CD4-positive, CD25-positive, alpha-beta regulatory T cell (primary cell): Measurements from ENCODE around the gene RNF187. TPM values are rescaled to one million over a fixed set of nuclear protein-coding genes. Genes with fewer than 3 reads are reported as not detected.

Experiments
- ATAC-seq, 2 donors: fragments of 150-1000 bp; cut with Tn5 transposase; one replicate each; pipeline ENCODE4 v1.10.0; 2021; ENCODE audit warnings: low read depth in 2 of 2, moderate number of reproducible peaks in 2 of 2, moderate library complexity in 1 of 2
- DNase-seq, 3 donors: peaks; one replicate each; pipeline versions ENCODE4 v3.0.0 to v3.0.0-alpha.2; 2012 to 2022; ENCODE audit warnings: mixed read lengths in 1 of 3
- H3K27ac ChIP-seq: one replicate; pipeline ENCODE4 v1.7.0; 2013; ENCODE audit warnings: mild to moderate bottlenecking, low read length; ENCODE audit not compliant: insufficient read depth, poor library complexity, severe bottlenecking
- H3K27me3 ChIP-seq: one replicate; pipeline ENCODE4 v1.7.0; 2013; ENCODE audit warnings: low read length; ENCODE audit not compliant: control insufficient read depth, insufficient read depth
- H3K36me3 ChIP-seq: one replicate; pipeline ENCODE4 v1.7.0; 2013; ENCODE audit warnings: mild to moderate bottlenecking, low read length, moderate library complexity; ENCODE audit not compliant: control insufficient read depth, insufficient read depth
- H3K4me1 ChIP-seq: 2 replicates; pipeline ENCODE4 v1.7.0; 2013; ENCODE audit warnings: mild to moderate bottlenecking, low read length; ENCODE audit not compliant: insufficient read depth, control insufficient read depth, poor library complexity, severe bottlenecking
- H3K4me3 ChIP-seq: one replicate; pipeline ENCODE4 v1.7.0; 2013; ENCODE audit warnings: low read depth, mild to moderate bottlenecking, low read length, moderate library complexity
- H3K9me3 ChIP-seq, 2 experiments: 1 replicate in 1 of 2; 2 replicates in 1 of 2; pipeline ENCODE4 v1.7.0; 2013; ENCODE audit warnings: low read length in 2 of 2, mild to moderate bottlenecking in 1 of 2, moderate library complexity in 1 of 2; ENCODE audit not compliant: control insufficient read depth in 2 of 2
- H3K27ac Mint-ChIP-seq, 3 donors: one replicate each; pipeline ENCODE4 v1.8.0; 2020 to 2022; ENCODE audit warnings: mild to moderate bottlenecking in 3 of 3, mixed read lengths in 3 of 3, moderate library complexity in 2 of 3
- H3K27me3 Mint-ChIP-seq: one replicate; pipeline ENCODE4 v1.8.0; 2022; ENCODE audit warnings: mild to moderate bottlenecking, mixed read lengths
- H3K36me3 Mint-ChIP-seq: one replicate; pipeline ENCODE4 v1.8.0; 2020; ENCODE audit warnings: mixed read lengths
- H3K4me1 Mint-ChIP-seq, 4 donors: one replicate each; pipeline ENCODE4 v1.8.0; 2020 to 2022; ENCODE audit warnings: mixed read lengths in 4 of 4, mild to moderate bottlenecking in 1 of 4
- H3K4me3 Mint-ChIP-seq, 4 donors: one replicate each; pipeline ENCODE4 v1.8.0; 2020 to 2022; ENCODE audit warnings: mild to moderate bottlenecking in 4 of 4, mixed read lengths in 4 of 4, moderate library complexity in 3 of 4
- H3K9me3 Mint-ChIP-seq, 7 donors: one replicate each; pipeline ENCODE4 v1.8.0; 2020 to 2022; ENCODE audit warnings: mixed read lengths in 7 of 7, mild to moderate bottlenecking in 3 of 7, moderate library complexity in 2 of 7
- polyA plus RNA-seq, 4 donors: library from polyadenylated mRNA; unstranded; fragments of 300-500 nt; fragmentation: Illumina TruSeq; gene quantifications; one replicate each; pipeline ENCODE4 v1.2.3, GENCODE V29; 2021
- total RNA-seq: library from RNA; stranded (reverse); gene quantifications from one replicate; pipeline ENCODE4 v1.2.3, GENCODE V29; 2022

RNF187 gene
- total and polyA plus RNA-seq, 5 donors from 2014 or later: 16.1 to 59.0 (median 43.1) TPM

GRCh38 chr1:228471154-228471761 lies 15.9 kb upstream of the RNF187 start:
- Mint-ChIP-seq H3K27ac (no peak overlapping the region), H3K9me3 (no peaks in the 10 kb centered on the region), H3K4me1 (peaks cover 8 to 19% (median 15%) of the 10 kb centered on the region in 4 donors), H3K4me3 (peak overlapping the region in 1 of 4 donors; percentile 73), H3K27me3 (peaks cover 29% of the 10 kb centered on the region), H3K36me3 (peaks cover 3% of the 10 kb centered on the region)
- H3K9me3 ChIP-seq: no peaks in the 10 kb centered on the region
- no peaks in the 10 kb centered on the region for H3K27me3 ChIP-seq
- no peaks in the 10 kb centered on the region for H3K36me3 ChIP-seq
- H3K27ac ChIP-seq: no peak overlapping the region
- ATAC-seq: no peak
- H3K4me3 ChIP-seq: no peak overlapping the region
- DNase-seq: no peak
- H3K4me1 ChIP-seq: peaks cover under 1% of the 10 kb centered on the region

GRCh38 chr1:228471762-228472398 lies 15.3 kb upstream of the RNF187 start:
- peak; percentile 37 to 60 for ATAC-seq
- no peaks in the 10 kb centered on the region for H3K4me1 ChIP-seq
- H3K27me3 ChIP-seq: no peaks in the 10 kb centered on the region
- no peaks in the 10 kb centered on the region for H3K9me3 ChIP-seq
- DNase-seq: peak in 2 of 3 donors; percentile 39 to 75
- H3K27ac Mint-ChIP-seq: no peak overlapping the region
- no peaks in the 10 kb centered on the region for H3K9me3 Mint-ChIP-seq
- no peak overlapping the region for H3K27ac ChIP-seq
- H3K4me1 Mint-ChIP-seq: peaks cover 8 to 14% (median 12%) of the 10 kb centered on the region in 4 donors
- no peak overlapping the region for H3K4me3 ChIP-seq
- H3K36me3 Mint-ChIP-seq: peaks cover 3% of the 10 kb centered on the region
- H3K27me3 Mint-ChIP-seq: peaks cover 29% of the 10 kb centered on the region
- no peaks in the 10 kb centered on the region for H3K36me3 ChIP-seq
- H3K4me3 Mint-ChIP-seq: peak overlapping the region in 1 of 4 donors; percentile 73

- no peaks in the 10 kb centered on the region for H3K9me3 ChIP-seq
- H3K27ac Mint-ChIP-seq: no peak overlapping the region
- H3K4me3 Mint-ChIP-seq: peak overlapping the region in 1 of 4 donors; percentile 30
- peaks cover 25% of the 10 kb centered on the region for H3K27me3 Mint-ChIP-seq
- no peak overlapping the region for H3K4me3 ChIP-seq
- ATAC-seq (no peak), DNase-seq (no peak)
- no peaks in the 10 kb centered on the region for H3K27me3 ChIP-seq
- no peak overlapping the region for H3K27ac ChIP-seq
- H3K4me1 ChIP-seq: no peaks in the 10 kb centered on the region
- no peaks in the 10 kb centered on the region for H3K9me3 Mint-ChIP-seq
- peaks cover 3% of the 10 kb centered on the region for H3K36me3 Mint-ChIP-seq
- H3K4me1 Mint-ChIP-seq: peaks cover 8 to 19% (median 12%) of the 10 kb centered on the region in 4 donors
- H3K36me3 ChIP-seq: no peaks in the 10 kb centered on the region
Measured at GRCh38 chr1:228472655-228473054, 14.5 kb upstream of the RNF187 start.

GRCh38 chr1:228474507-228474906 lies 12.7 kb upstream of the RNF187 start:
- no peaks in the 10 kb centered on the region for H3K9me3 Mint-ChIP-seq
- Histone ChIP-seq H3K9me3 (no peaks in the 10 kb centered on the region), H3K4me1 (peaks cover 17% of the 10 kb centered on the region), H3K27me3 (no peaks in the 10 kb centered on the region), H3K27ac (no peak overlapping the region), H3K36me3 (no peaks in the 10 kb centered on the region), H3K4me3 (no peak overlapping the region)
- H3K27ac Mint-ChIP-seq: no peak overlapping the region
- H3K36me3 Mint-ChIP-seq: peaks cover 3% of the 10 kb centered on the region
- no peak for ATAC-seq
- no peak overlapping the region for H3K4me3 Mint-ChIP-seq
- H3K27me3 Mint-ChIP-seq: peaks cover 13% of the 10 kb centered on the region
- no peak for DNase-seq
- peaks cover 13 to 33% (median 22%) of the 10 kb centered on the region in 4 donors for H3K4me1 Mint-ChIP-seq

- Histone ChIP-seq H3K4me3 (no peak overlapping the region), H3K27ac (no peak overlapping the region), H3K4me1 (peaks cover 20% of the 10 kb centered on the region), H3K36me3 (no peaks in the 10 kb centered on the region), H3K9me3 (no peaks in the 10 kb centered on the region), H3K27me3 (no peaks in the 10 kb centered on the region)
- no peak for DNase-seq
- peaks cover 8% of the 10 kb centered on the region for H3K27me3 Mint-ChIP-seq
- H3K27ac Mint-ChIP-seq: no peak overlapping the region
- ATAC-seq: no peak
- peaks cover 17 to 41% (median 26%) of the 10 kb centered on the region in 4 donors for H3K4me1 Mint-ChIP-seq
- H3K9me3 Mint-ChIP-seq: no peaks in the 10 kb centered on the region
- no peak overlapping the region for H3K4me3 Mint-ChIP-seq
- H3K36me3 Mint-ChIP-seq: peaks cover 3% of the 10 kb centered on the region
Measured at GRCh38 chr1:228475812-228476211, 11.4 kb upstream of the RNF187 start.

- Mint-ChIP-seq H3K4me1 (peaks cover 12 to 35% (median 19%) of the 10 kb centered on the region in 4 donors), H3K9me3 (no peaks in the 10 kb centered on the region), H3K36me3 (peaks cover 3% of the 10 kb centered on the region), H3K27ac (no peak overlapping the region), H3K27me3 (no peaks in the 10 kb centered on the region), H3K4me3 (no peak overlapping the region)
- H3K27me3 ChIP-seq: no peaks in the 10 kb centered on the region
- ATAC-seq (no peak), DNase-seq (no peak)
- no peak overlapping the region for H3K27ac ChIP-seq
- peaks cover 20% of the 10 kb centered on the region for H3K4me1 ChIP-seq
- no peaks in the 10 kb centered on the region for H3K9me3 ChIP-seq
- no peaks in the 10 kb centered on the region for H3K36me3 ChIP-seq
- H3K4me3 ChIP-seq: no peak overlapping the region
Measured at GRCh38 chr1:228477263-228477662, 9.9 kb upstream of the RNF187 start.

- Mint-ChIP-seq H3K27ac (peak overlapping the region in 2 of 3 donors; percentile 44 to 72), H3K27me3 (no peaks in the 10 kb centered on the region), H3K4me1 (peaks cover 8 to 30% (median 18%) of the 10 kb centered on the region in 4 donors), H3K36me3 (peaks cover 3% of the 10 kb centered on the region), H3K4me3 (peak overlapping the region in 3 of 4 donors; percentile 33 to 78 (median 65)), H3K9me3 (no peaks in the 10 kb centered on the region)
- Histone ChIP-seq H3K27me3 (no peaks in the 10 kb centered on the region), H3K4me3 (no peak overlapping the region), H3K27ac (peak overlapping the region; percentile 66), H3K4me1 (peaks cover 20% of the 10 kb centered on the region), H3K36me3 (no peaks in the 10 kb centered on the region), H3K9me3 (no peaks in the 10 kb centered on the region)
- ATAC-seq (no peak), DNase-seq (no peak)
Measured at GRCh38 chr1:228478326-228478725, 8.9 kb upstream of the RNF187 start.
